AG04450 (cell line): Measurements from ENCODE around the gene RNASEH1. TPM values are rescaled to one million over a fixed set of nuclear protein-coding genes. Genes with fewer than 3 reads are reported as not detected.

Source experiments
- CTCF ChIA-PET: fragments of 300-600, 350-600 bp; formaldehyde crosslinking; extraction: SDS; loops from one replicate; lab custom pipeline; 2022; ENCODE audit warnings: antibody characterized with exemption, inconsistent platforms; lab: Charles Lee
- POLR2A ChIA-PET: fragments of 350-600 bp; formaldehyde crosslinking; extraction: SDS; loops from one replicate; lab custom pipeline; 2021; ENCODE audit warnings: antibody characterized with exemption, inconsistent platforms; lab: Yijun Ruan, JAX
- DNase-seq: peaks from one replicate; pipeline ENCODE4 v3.0.0-alpha.2; 2011; ENCODE audit warnings: low read depth, low spot score
- H3K27ac ChIP-seq: one replicate; pipeline ENCODE4 v1.5.1; 2012; ENCODE audit warnings: low read depth, low read length, control low read depth
- H3K27me3 ChIP-seq: one replicate; pipeline ENCODE4 v1.6.0; 2012; ENCODE audit warnings: low read length; ENCODE audit not compliant: control insufficient read depth, insufficient read depth
- H3K4me3 ChIP-seq: 2 replicates; pipeline ENCODE4 v1.5.1; 2011; ENCODE audit warnings: mild to moderate bottlenecking, low read depth, low read length, control low read depth
- H3K9me3 ChIP-seq: 2 replicates; pipeline ENCODE4 v1.5.1; 2012; ENCODE audit warnings: low read length; ENCODE audit not compliant: control insufficient read depth, insufficient read depth
- polyA minus RNA-seq: library from RNA; depleted of rRNA, polyadenylated mRNA; stranded (reverse); fragments of >200 nt; gene quantifications from 2 replicates; pipeline ENCODE4 v1.2.3, GENCODE V29; 2011; rRNA and poly(A)+ RNA removed
- polyA plus RNA-seq: library from polyadenylated mRNA; depleted of rRNA; stranded (reverse); fragments of >200 nt; gene quantifications from 2 replicates; pipeline ENCODE4 v1.2.3, GENCODE V29; 2011; rRNA removed
- TF ChIP-seq, protein P1 (sequence below): IDR thresholded peaks from 2 replicates; pipeline ENCODE4 v1.5.1; 2011; ENCODE audit warnings: low read depth, low read length, control low read depth, inconsistent platforms

The RNASEH1 gene, protein sequence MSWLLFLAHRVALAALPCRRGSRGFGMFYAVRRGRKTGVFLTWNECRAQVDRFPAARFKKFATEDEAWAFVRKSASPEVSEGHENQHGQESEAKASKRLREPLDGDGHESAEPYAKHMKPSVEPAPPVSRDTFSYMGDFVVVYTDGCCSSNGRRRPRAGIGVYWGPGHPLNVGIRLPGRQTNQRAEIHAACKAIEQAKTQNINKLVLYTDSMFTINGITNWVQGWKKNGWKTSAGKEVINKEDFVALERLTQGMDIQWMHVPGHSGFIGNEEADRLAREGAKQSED
- 23.7 and 26.2 TPM in 2 replicates for polyA plus RNA-seq
- polyA minus RNA-seq, result 12.5 and 13.3 TPM in 2 replicates

DNA sequence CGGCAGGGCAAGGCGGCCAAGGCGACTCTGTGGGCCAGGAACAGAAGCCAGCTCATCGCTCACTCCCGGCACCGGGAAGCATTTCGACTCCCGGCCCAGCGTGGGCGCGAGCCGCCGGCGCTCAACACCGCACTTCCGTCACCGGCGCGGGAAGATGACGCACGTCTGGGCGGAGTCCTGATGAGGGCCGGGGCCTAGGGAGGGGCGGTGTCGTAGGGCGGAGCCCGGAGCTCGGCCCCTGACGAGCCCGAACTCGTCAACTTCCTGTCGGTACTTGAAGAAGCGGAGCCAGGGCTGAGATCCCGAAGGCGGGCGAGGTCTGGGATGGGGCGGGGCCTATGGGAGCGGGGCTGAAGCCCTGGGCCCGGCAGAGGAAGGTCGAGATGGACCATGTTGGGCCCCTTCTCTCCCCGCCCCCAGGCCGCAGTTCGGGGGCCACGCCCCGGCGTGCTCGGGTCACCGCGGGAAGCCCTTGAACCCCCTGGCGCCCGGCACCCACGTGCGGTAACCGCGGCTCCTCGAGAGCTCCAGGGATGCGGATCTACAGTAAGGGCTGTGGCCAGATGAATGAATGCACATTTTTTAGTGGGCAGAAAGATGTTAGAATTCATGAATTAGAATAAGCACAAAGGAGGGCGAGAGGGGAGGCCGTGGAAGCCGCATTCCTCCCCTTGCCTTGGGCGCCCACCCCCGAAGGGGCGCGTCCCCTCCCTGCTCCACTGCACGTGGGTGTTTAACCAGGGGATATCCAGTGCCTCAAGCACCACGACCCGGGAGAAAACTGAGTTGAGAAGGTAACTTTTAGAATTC, at the start of gene RNASEH1:
Gene RNASEH1, minus strand, starts transcription at position 129 of the 810 bp plus-strand sequence. Its CDS starts 73 bp downstream, at position 56.
- peak within 1 kb of the TSS; percentile 91 for H3K27ac ChIP-seq
- no peaks in the 10 kb centered on the region; the same call in 1 of the 2 replicates for H3K9me3 ChIP-seq
- TF ChIP-seq, protein P1, sequence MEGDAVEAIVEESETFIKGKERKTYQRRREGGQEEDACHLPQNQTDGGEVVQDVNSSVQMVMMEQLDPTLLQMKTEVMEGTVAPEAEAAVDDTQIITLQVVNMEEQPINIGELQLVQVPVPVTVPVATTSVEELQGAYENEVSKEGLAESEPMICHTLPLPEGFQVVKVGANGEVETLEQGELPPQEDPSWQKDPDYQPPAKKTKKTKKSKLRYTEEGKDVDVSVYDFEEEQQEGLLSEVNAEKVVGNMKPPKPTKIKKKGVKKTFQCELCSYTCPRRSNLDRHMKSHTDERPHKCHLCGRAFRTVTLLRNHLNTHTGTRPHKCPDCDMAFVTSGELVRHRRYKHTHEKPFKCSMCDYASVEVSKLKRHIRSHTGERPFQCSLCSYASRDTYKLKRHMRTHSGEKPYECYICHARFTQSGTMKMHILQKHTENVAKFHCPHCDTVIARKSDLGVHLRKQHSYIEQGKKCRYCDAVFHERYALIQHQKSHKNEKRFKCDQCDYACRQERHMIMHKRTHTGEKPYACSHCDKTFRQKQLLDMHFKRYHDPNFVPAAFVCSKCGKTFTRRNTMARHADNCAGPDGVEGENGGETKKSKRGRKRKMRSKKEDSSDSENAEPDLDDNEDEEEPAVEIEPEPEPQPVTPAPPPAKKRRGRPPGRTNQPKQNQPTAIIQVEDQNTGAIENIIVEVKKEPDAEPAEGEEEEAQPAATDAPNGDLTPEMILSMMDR, result no peak
- no peaks in the 10 kb centered on the region for H3K27me3 ChIP-seq
- CTCF ChIA-PET, result interaction anchor here (0.7 to 1.2 kb wide), 2 partner anchors 22 to 1438 kb away, joined by 3 read pairs; no protein-coding TSS in a partner anchor
- POLR2A ChIA-PET, result interaction anchor here (0.6 to 2.0 kb wide), 18 partner anchors 9 to 192 kb away, joined by 3 to 14 read pairs (median 6); partner anchors contain the start of genes ADI1, EIPR1 and RPS7
- H3K4me3 ChIP-seq, result peak within 1 kb of the TSS; percentile 88
- peak; percentile 97 for DNase-seq

DNA sequence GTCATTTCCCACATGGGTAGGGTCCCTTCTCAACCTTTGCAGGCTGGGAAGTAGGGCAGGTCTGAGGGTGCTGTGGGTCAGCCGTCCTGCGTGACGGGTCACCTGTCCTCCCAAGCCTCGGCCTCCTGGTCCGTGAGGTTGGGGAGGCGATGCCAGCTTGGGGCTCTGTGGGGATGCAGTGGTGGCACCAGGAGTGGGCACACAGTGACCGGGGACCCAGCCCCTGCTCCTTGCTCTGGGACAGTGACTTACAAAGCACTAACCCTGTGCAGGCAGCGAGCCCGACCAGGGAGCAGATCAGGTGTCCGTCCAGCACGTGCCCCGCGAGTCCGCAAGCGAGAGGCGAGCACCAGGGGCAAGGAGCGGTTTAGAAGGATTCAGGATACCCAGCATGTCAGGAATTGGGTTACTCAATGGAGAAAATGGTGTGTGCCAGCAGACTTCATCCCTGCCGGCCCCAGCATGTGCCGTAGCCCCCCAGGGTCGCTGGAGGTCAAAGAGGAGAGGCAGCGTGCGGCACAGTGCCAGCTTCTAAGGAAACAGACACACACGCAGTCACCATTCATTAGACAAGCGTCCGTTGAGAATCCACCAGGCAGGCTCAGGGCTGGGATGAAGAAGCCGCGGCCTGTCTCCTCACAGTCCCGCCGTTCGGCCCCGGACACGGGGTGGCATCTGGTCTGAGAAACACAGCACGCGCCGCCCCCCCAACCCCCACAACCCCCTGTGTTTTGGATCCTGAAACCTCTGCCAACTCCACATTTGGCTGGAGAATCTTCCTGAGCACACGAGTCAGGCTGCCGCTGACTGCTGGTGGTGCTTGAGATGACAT, 48.5 kb upstream of the RNASEH1 start:
- TF ChIP-seq, protein P1, result no peak
- POLR2A ChIA-PET, result no interaction called here
- CTCF ChIA-PET, result no interaction called here
- Histone ChIP-seq H3K27me3 (peaks cover 10% of the 10 kb centered on the region), H3K9me3 (peaks cover 7% of the 10 kb centered on the region; the same call in 1 of the 2 replicates), H3K4me3 (no peak overlapping the region), H3K27ac (no peak overlapping the region)
- no peak for DNase-seq

DNA sequence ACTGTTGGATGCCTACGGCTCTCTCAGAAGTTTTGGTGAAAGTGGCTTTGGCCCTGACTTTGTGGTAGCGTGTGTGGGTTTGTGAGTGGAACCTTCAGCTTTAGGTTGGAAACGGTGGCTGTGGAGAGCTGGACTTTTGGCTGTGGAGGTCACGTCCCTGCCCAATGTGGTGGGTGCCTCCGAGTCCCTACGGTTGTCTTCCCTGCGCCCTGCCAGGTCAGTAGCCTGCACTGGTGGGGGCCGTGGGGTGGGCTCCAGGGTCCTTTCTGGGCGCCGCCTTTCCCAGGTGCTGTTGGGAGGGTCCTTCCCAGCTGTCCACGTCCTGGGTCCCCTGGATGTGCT, 47.9 kb upstream of the RNASEH1 start:
- Histone ChIP-seq H3K27me3 (peaks cover 10% of the 10 kb centered on the region), H3K9me3 (peaks cover 7% of the 10 kb centered on the region; the same call in 1 of the 2 replicates), H3K27ac (no peak overlapping the region), H3K4me3 (no peak overlapping the region)
- ChIA-PET POLR2A (no interaction called here), CTCF (interaction anchor here (0.7 kb wide), 1 partner anchor 206 kb away, joined by 3 read pairs; no protein-coding TSS in a partner anchor)
- TF ChIP-seq, protein P1, result no peak
- DNase-seq, result no peak

DNA sequence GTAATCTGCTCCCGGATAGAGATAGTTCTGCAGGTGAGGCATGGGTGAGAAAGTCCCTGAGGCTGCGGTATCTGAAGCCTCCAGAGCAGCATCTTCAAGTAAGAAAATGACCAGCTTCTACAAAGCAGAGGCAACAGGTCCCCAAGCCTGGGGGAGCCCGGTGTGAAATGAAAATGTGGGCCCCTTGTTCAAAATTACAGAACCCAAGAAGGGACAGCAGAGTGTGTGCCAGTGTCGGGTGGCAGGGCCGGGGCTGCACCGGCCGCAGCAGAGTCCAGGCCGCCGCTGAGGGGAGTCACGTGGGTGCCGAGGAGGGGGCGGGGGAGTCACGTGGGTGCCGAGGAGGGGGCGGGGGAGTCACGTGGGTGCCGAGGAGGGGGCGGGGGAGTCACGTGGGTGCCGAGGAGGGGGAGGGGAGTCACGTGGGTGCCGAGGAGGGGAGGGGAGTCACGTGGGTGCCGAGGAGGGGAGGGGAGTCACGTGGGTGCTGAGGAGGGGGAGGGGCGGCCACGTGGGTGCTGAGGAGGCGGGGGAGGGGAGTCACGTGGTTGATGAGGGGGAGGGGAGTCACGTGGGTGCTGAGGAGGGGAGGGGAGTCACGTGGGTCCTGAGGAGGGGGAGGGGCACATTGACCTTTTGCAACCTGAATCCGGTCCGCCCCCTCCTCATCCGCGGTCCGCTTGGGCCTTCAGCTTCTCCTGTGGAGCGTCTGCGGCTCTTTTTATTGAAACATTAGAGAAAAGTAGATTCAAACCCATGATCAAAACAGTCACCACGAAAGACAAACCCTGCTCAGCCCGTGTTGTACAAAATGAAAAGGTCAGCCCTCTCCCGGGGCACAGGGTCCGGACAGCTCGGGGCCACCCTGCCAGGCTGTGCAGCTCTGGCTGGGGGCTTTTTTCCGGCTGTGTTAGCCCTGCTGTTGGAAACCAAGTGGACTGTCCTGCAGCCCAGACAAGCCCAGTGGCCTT, 47.1 kb upstream of the RNASEH1 start:
- ChIA-PET CTCF (interaction anchor here (0.7 kb wide), 1 partner anchor 207 kb away, joined by 3 read pairs; no protein-coding TSS in a partner anchor), POLR2A (no interaction called here)
- Histone ChIP-seq H3K9me3 (peaks cover 7% of the 10 kb centered on the region; the same call in 1 of the 2 replicates), H3K27ac (no peak overlapping the region), H3K4me3 (no peak overlapping the region), H3K27me3 (peaks cover 8% of the 10 kb centered on the region)
- TF ChIP-seq, protein P1, result no peak
- DNase-seq, result no peak
